Natural killer cell (primary cell): ENCODE measurements around the gene TMEM63B. TPM values are rescaled to one million over a fixed set of nuclear protein-coding genes. Genes with fewer than 3 reads are reported as not detected.

Experiments
- ATAC-seq, 3 donors: fragments of 150-1000 bp in 2 of 3; fragments of 200-7000 bp in 1 of 3; cut with Tn5 transposase; 1 replicate in 1 of 3; 2 replicates in 2 of 3; pipeline ENCODE4 v1.10.0; 2021; ENCODE audit warnings: mild to moderate bottlenecking in 2 of 3, moderate library complexity in 2 of 3
- DNase-seq, 2 donors: peaks; one replicate each; pipeline versions ENCODE4 v3.0.0 to v3.0.0-alpha.2; 2013 to 2021; ENCODE audit warnings: mixed read lengths in 1 of 2
- H3K27ac ChIP-seq: one replicate; pipeline ENCODE4 v1.5.1; 2013; ENCODE audit warnings: mild to moderate bottlenecking, low read length
- H3K27me3 ChIP-seq: one replicate; pipeline ENCODE4 v1.6.1; 2013; ENCODE audit warnings: low read length; ENCODE audit not compliant: control insufficient read depth, insufficient read depth
- H3K36me3 ChIP-seq: one replicate; pipeline ENCODE4 v1.6.1; 2013; ENCODE audit warnings: low read length; ENCODE audit not compliant: control insufficient read depth, insufficient read depth
- H3K4me1 ChIP-seq: one replicate; pipeline ENCODE4 v1.6.1; 2013; ENCODE audit warnings: low read length; ENCODE audit not compliant: control insufficient read depth, insufficient read depth
- H3K4me3 ChIP-seq: one replicate; pipeline ENCODE4 v1.5.1; 2013; ENCODE audit warnings: low read length
- H3K9me3 ChIP-seq: one replicate; pipeline ENCODE4 v1.6.1; 2013; ENCODE audit warnings: low read length; ENCODE audit not compliant: control insufficient read depth, insufficient read depth
- H3K27ac Mint-ChIP-seq, 2 donors: one replicate each; pipeline ENCODE4 v1.8.0; 2022; ENCODE audit warnings: mild to moderate bottlenecking in 2 of 2, mixed read lengths in 2 of 2, moderate library complexity in 1 of 2
- H3K27me3 Mint-ChIP-seq, 2 donors: one replicate each; pipeline ENCODE4 v1.8.0; 2022; ENCODE audit warnings: low read depth in 2 of 2, mixed read lengths in 2 of 2
- H3K36me3 Mint-ChIP-seq: one replicate; pipeline ENCODE4 v1.8.0; 2022; ENCODE audit warnings: mixed read lengths
- H3K4me1 Mint-ChIP-seq, 2 donors: one replicate each; pipeline ENCODE4 v1.8.0; 2022; ENCODE audit warnings: mixed read lengths in 2 of 2
- H3K4me3 Mint-ChIP-seq: one replicate; pipeline ENCODE4 v1.8.0; 2022; ENCODE audit warnings: mild to moderate bottlenecking, moderate library complexity, mixed read lengths
- H3K9me3 Mint-ChIP-seq, 2 donors: one replicate each; pipeline ENCODE4 v1.8.0; 2022; ENCODE audit warnings: mixed read lengths in 2 of 2
- CTCF ChIP-seq: fragments of 200-600 bp; IDR thresholded peaks from one replicate; pipeline ENCODE4 v1.8.0; 2022; ENCODE audit warnings: antibody characterized with exemption
- WGBS: methylation state at CpG from one replicate; pipeline ENCODE4 v1.1.7; 2013; ENCODE audit warnings: missing lambda C conversion rate; ENCODE audit not compliant: insufficient coverage; 5-methylcytosine and 5-hydroxymethylcytosine counted together
- intact Hi-C: fragments of 100-400 bp; cut with micrococcal nuclease; formaldehyde crosslinking; loops from one replicate; pipeline ENCODE4 v1.14.2; 2022
- total RNA-seq, 4 donors: library from RNA; stranded (reverse); fragments of 120-200 nt in 1 of 4; gene quantifications; one replicate each; pipeline versions ENCODE4 v1.2.3 to v1.2.4, GENCODE V29; 2013 to 2022

TMEM63B gene
- total RNA-seq, 3 donors from 2014 or later (not counting 1 experiment from before 2014, with no cell fraction given), result 24.7 to 30.8 (median 28.1) TPM

DNA sequence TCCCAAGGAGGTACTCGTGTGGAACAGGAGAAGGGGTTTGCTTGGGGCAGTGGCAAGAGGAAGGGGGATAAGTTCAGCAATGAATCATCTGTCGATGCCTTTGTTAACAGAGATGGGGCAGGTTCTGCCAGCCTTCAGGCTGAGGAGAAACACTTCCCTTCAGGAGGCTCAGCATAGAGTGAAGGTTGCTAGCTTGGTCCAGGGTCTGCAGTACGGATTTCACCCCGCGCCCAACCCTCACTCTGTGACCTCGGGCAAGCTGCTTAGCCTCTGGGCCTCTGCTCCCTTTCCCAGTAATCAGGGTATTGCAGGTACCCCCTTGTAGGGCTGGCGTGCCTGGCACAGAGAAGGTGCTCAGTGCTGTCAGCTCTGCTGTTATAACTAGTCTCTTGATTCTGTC, 38.8 kb downstream of the TMEM63B start:
- no peak for TF ChIP-seq CTCF
- WGBS, result 72% methylated on average over 7 of the region's 7 CpGs
- Mint-ChIP-seq H3K4me3 (no peak overlapping the region), H3K27ac (no peak overlapping the region), H3K27me3 (peaks cover 19 to 30% of the 10 kb centered on the region in 2 donors), H3K36me3 (no peaks in the 10 kb centered on the region), H3K4me1 (no peaks in the 10 kb centered on the region), H3K9me3 (no peaks in the 10 kb centered on the region)
- ATAC-seq (no peak), DNase-seq (no peak)
- Histone ChIP-seq H3K27ac (no peak overlapping the region), H3K4me3 (no peak overlapping the region), H3K27me3 (no peaks in the 10 kb centered on the region), H3K36me3 (no peaks in the 10 kb centered on the region), H3K9me3 (no peaks in the 10 kb centered on the region), H3K4me1 (no peaks in the 10 kb centered on the region)
- intact Hi-C loops, result no loop called here

DNA sequence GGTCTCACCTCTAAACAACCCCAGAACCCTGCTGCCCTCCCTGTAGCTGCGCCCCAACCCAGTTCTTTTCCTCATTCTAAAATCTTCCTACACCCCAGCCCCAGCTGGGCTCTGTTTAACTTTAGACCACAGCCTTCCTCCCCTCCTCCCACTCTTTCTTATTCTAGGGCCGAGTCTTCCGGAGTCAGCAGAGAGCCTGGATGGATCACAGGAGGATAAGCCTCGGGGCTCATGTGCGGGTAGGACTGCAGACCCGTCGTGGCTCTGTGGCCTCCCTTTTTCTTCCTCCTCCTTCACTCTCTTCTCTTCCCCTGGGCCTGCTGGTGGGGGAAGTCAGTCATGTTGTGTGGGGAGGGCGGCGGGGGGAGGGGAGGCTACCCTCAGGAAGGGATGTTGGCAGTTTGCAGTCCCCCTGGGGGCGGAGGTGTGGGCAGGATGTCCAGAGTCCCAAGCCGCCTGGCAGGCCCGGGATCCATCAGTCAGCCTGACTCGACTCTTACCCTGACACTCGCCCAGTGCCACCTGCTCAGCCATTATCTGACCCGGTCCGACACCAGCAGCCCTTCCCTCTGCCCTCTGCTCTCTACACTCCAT, 39.3 kb downstream of the TMEM63B start:
- intact Hi-C loops, result no loop called here
- H3K27me3 ChIP-seq, result no peaks in the 10 kb centered on the region
- no peaks in the 10 kb centered on the region for H3K4me1 ChIP-seq
- no peaks in the 10 kb centered on the region for H3K9me3 ChIP-seq
- no peaks in the 10 kb centered on the region for H3K36me3 Mint-ChIP-seq
- ATAC-seq (no peak), DNase-seq (no peak)
- WGBS, result 34% methylated on average over 14 of the region's 16 CpGs
- peaks cover 19 to 30% of the 10 kb centered on the region in 2 donors for H3K27me3 Mint-ChIP-seq
- H3K4me3 Mint-ChIP-seq, result no peak overlapping the region
- H3K27ac Mint-ChIP-seq, result no peak overlapping the region
- no peak for TF ChIP-seq CTCF
- H3K4me3 ChIP-seq, result no peak overlapping the region
- no peak overlapping the region for H3K27ac ChIP-seq
- no peaks in the 10 kb centered on the region for H3K9me3 Mint-ChIP-seq
- no peaks in the 10 kb centered on the region for H3K36me3 ChIP-seq
- no peaks in the 10 kb centered on the region for H3K4me1 Mint-ChIP-seq

DNA sequence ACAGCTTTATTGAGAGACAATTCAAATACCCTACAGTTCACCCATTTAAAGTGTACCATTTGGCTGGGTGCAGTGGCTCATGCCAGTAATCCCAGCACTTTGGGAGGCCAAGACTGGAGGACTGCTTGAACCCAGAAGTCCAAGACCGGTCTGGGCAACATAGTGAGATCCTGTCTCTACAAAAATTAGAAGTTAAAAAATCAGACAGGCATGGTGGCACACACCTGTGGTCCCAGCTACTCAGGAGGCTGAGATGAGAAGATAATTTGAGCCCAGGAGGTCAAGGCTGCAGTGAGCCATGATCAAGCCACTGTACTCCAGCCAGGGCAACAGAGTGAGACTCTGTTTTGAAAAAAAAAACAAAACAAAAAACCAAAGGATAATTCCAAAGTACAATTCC, 40.2 kb downstream of the TMEM63B start:
- Histone ChIP-seq H3K4me3 (no peak overlapping the region), H3K36me3 (no peaks in the 10 kb centered on the region), H3K27me3 (no peaks in the 10 kb centered on the region), H3K9me3 (no peaks in the 10 kb centered on the region), H3K4me1 (no peaks in the 10 kb centered on the region), H3K27ac (no peak overlapping the region)
- H3K4me3 Mint-ChIP-seq, result no peak overlapping the region
- H3K27me3 Mint-ChIP-seq, result peaks cover 18 to 32% of the 10 kb centered on the region in 2 donors
- H3K4me1 Mint-ChIP-seq, result peaks cover under 1 to 1% of the 10 kb centered on the region in 2 donors
- no peaks in the 10 kb centered on the region for H3K36me3 Mint-ChIP-seq
- no peaks in the 10 kb centered on the region for H3K9me3 Mint-ChIP-seq
- 100% methylated on average over 1 of the region's 1 CpG for WGBS
- ATAC-seq (no peak), DNase-seq (no peak)
- intact Hi-C loops, result no loop called here
- no peak overlapping the region for H3K27ac Mint-ChIP-seq
- TF ChIP-seq CTCF, result no peak

- intact Hi-C loops, result no loop called here
- Histone ChIP-seq H3K4me3 (no peak overlapping the region), H3K27me3 (no peaks in the 10 kb centered on the region), H3K9me3 (no peaks in the 10 kb centered on the region), H3K4me1 (peaks cover 5% of the 10 kb centered on the region), H3K36me3 (no peaks in the 10 kb centered on the region), H3K27ac (no peak overlapping the region)
- H3K27me3 Mint-ChIP-seq, result peaks cover 19 to 23% of the 10 kb centered on the region in 2 donors
- peaks cover 5 to 6% of the 10 kb centered on the region in 2 donors for H3K4me1 Mint-ChIP-seq
- 90% methylated on average over 9 of the region's 9 CpGs for WGBS
- no peaks in the 10 kb centered on the region for H3K36me3 Mint-ChIP-seq
- no peak overlapping the region for H3K27ac Mint-ChIP-seq
- H3K4me3 Mint-ChIP-seq, result no peak overlapping the region
- H3K9me3 Mint-ChIP-seq, result no peaks in the 10 kb centered on the region
- DNase-seq, result no peak
- no peak for ATAC-seq
- TF ChIP-seq CTCF, result no peak
Measured at GRCh38 chr6:44169154-44169553, 41.8 kb downstream of the TMEM63B start.
